Measurements from ENCODE around the gene GRAPL.
"Not testable (repeated sequence)": the region's sequence is repeated elsewhere in the genome, so short reads cannot be mapped to it uniquely, and the experiment has no call there.

GRAPL gene

DNA sequence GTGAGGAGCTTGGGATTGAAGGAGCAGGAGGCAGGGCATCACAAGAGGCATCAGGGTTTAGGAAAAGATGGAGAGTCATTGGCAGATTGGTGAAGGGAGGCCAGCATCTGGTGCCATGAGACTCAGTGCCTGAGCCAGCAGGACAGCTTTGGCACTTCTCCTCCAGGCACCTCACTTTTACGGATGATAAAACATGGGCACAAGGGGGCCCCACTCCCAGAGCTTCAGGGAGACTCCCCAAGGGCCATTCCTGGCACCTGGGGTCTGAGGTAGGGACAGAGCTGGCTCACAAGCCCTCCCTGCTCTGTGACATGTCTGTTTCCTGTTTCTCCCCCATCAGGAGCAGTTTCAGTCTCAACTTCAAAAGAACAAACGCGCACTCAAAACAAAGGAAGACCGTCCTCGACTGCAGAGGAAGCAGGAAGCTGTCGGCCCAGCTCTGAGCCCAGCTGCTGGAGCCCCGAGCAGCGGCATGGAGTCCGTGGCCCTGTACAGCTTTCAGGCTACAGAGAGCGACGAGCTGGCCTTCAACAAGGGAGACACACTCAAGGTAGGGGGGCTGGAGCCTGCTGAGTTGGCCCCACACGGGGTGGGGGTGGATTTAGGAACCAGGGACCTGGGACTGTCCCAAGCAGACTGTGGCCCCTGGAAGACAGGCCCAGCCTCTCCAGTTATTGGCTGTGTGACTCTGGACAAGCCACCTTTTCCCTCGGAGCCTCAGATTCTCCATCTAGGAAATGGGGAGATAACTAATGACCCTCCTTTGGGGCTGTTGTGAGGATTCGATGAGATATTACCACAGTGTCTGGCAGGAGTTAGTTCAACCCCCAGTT is at the start of gene GRAPL:
Gene GRAPL, plus strand, starts transcription at position 442 of the 833 bp plus-strand sequence. Its CDS starts 31 bp downstream, at position 473.
- DNase-seq = not testable (repeated sequence)

GRCh38 chr17:19088804-19089685 is 38.3 kb upstream of the GRAPL start:
- not testable (repeated sequence) for DNase-seq

DNA sequence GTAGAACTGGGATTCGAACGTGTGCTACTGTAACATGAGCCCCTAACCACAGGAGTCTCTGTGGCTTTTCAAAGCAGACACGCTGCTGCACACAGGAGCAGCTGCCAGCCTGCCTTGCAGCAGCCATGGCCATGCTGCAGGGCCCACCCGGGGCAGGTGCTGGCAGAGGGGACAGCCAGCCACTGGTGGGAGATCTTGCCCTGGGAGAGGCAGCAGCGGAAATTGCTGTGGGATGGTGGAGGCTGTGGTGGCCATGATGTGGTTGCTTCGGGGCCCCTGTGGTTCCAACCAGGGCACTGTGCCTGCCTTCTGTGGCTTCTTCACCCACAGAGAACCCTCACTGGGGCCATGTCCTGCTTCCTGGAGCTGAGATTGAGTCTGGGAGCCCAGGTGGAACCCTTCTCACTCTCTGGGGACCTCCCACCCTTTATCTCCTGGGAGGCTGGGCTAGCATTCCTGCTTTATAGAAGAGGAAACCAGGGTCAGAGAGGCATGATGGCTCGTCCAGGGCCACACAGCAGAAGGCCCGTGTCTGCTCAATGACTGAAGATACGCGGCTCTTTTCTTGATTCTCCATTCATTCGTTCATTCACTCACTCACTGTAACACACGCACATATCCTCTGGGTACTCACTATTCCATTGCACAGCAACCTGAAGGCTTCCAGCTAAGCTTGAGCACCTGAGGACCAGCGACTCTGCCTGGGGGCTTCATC is 37.2 kb upstream of the GRAPL start:
- not testable (repeated sequence) for DNase-seq

GRCh38 chr17:19092737-19093683 is 34.4 kb upstream of the GRAPL start:
- not testable (repeated sequence) for DNase-seq

DNA sequence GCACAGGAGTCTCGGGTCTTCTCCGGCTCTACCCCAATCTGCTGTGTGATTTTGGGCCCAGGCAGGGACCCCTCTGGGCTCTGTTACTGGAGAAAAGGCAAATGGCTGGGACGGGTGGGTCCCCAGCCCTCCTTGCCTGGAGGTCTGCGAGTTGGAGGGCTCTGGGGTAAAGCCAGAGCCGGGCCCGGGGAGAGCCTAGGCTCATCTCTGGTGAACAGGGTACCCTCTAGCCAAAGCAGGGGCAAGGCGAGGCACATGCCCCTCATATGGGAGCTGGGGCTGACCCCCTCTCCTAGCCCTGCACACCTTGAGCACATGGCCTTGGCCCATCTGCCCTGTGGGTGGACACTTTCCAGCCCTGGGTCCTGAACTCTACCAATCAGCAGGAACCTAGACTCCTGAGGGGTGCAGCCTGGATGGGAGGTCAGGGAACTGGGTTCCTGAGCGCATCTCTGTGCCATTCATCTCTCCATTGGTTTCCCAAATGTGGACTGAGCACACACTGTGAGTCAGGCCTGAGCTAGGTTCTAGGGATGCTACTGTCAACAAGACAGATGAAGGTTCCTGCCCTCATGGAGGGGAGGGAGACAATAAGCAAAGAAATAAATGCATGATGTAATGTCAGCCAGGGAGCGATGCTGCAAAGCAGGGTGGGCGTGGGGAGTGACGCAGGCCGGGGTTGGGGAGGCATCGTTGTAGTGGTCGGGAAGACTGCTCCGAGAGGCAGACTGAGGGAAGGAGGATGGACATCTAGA is 33.5 kb upstream of the GRAPL start:
- not testable (repeated sequence) for DNase-seq

DNA sequence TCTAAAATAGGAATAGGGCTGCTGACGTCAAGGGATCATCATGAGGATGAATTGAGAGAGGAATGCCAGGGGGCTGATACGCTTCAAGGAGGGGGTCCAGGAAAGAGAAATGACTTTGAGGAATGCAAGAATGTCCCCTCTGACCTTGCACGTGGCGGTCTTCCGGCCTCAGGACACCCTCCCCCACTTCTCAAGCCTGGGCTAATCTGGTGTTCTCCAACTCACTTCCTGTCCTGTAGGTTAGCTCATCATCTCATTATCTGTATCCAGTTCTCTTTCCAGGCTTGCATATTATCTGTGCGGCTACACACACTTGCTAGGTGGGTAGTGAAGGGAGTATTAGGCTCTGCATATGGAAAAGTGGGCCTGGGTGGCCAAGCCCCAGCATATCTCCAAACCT is 18.9 kb upstream of the GRAPL start:
- not testable (repeated sequence) for DNase-seq

DNA sequence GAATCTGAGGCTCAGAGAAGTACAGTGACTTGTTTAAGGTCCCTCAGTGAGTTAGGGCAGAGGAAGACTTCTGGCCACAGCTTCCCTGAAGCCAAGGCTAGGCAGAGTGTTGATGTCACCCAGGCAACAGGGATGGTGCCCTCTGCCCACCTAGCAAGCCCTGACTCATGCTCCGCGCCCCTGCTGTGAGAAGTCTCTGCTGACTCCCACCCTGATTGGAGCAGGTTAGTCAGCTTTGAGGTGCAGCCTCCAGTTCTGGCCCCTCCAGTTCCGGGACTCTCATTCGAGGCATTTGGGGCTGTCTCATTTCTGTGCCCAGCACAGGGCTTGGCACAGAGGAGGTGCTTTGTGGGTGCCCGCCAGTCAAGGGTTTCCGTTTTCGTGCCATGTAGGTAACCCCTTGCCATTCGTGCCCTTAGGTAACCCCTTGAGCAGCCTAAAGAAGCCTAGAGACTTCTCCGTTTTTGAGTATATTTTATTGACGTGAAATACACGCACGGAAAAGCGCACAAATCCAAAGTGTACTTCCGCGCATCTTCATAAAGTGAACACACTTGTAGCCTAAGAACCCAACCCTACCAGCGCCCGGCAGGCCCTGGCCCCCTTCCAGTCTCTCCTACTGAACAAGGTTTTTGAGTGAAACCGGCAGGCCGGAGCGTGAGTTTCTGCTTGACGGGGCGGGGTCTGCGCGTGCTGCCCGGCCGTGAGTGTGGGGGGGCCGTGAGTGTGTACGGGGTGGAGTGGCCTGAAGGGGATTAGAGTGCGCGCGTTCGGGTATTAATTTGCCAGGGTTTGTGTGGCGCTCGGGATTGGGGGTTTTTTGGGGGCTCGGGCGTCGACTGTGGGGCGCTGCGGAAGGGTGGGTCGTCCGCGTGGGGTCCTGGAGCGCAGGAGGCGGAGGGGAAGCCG is 16.9 kb upstream of the GRAPL start:
- not testable (repeated sequence) for DNase-seq

DNA sequence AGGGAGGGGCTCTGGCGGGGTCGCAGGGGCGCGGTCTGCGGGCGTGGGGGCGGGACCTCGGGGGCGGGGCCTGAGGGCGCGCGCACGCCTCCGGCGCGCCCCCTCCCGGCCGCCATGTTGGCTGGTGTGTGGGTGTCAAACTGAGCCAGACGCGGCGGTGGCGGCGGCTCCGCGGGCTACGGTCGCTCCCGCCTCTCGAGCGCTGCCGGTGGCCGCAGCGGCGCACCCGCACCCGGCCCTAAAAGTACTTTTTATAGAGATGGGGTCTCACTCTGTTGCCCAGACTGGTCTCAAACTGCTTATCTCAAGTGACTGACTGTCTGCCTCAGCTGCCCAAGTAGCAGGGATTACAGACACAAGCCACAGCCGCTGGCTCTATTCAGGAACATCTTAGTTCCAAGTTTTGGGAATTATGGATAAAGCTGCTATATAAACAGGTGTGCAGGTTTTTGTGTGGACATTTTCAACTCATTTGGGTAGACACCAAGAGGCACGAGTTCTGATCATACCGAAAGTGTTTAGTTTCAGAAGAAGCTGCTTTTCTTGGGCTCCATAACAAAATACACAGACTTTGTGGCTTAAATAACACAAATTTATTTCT is 16.2 kb upstream of the GRAPL start:
- not testable (repeated sequence) for DNase-seq

GRCh38 chr17:19111801-19112458 is 15.5 kb upstream of the GRAPL start:
- DNase-seq = not testable (repeated sequence)

DNA sequence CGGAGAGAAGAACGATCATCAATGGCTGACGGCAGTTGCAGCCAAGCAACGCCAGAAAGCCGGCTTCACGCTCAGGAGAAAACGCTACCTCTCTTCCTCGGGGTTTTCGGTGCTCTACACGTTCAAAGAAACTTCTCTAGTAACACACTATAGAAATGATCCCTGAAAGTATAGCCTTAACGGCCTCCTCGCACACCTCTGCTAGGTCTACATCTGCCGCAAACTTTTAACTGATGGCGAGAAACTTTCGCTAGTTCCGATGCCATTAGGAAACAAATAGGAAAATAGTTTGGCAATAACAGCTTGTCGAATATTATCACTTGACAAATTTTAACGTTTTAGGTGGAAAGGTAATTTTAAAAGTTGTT is 14.9 kb upstream of the GRAPL start:
- not testable (repeated sequence) for DNase-seq

- not testable (repeated sequence) for DNase-seq
These were observed 8.7 kb upstream of the GRAPL start for GRCh38 chr17:19118695-19119094.

GRCh38 chr17:19125289-19125688 is 2.1 kb upstream of the GRAPL start:
- not testable (repeated sequence) for DNase-seq

DNA sequence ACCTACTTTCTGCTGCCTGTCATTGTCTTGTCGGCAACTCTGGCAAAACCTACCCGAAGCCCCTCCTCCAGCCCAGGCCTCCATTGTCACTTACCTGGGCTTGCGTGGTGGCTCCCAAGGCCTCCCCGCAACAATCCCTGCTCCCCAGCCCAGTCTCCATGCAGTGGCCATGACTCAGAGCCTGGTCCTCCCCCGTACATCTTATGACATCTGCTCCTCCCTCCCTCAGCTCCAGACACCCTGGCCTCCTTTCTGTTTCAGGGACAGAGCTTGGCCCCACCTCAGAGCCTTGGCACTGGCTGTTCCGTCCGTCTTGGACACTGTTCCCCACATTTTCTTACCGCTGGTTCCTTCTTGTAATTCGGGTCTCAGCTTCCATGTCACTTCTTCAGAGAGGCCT is 2.1 kb downstream of the GRAPL start:
- DNase-seq = not testable (repeated sequence)

DNA sequence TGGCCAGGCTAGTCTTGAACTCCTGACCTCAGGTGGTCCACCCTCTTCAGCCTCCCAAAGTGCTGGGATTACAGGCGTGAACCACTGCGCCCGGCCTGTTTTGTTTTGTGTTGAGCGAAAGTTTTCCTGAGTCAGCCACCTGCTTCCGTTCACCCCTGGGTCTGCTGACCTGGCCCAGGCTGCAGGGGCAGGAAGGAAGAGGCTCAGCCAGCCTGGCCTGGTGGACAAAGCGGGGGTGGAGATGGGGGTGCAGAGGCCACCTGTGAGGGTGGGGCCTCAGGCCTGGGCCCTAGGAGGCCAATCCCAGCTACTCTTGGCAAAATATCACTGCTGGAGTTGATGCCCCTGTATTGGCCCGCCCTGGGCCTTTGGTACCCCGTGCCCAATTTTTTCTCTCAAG is 3.7 kb downstream of the GRAPL start:
- DNase-seq = not testable (repeated sequence)

DNA sequence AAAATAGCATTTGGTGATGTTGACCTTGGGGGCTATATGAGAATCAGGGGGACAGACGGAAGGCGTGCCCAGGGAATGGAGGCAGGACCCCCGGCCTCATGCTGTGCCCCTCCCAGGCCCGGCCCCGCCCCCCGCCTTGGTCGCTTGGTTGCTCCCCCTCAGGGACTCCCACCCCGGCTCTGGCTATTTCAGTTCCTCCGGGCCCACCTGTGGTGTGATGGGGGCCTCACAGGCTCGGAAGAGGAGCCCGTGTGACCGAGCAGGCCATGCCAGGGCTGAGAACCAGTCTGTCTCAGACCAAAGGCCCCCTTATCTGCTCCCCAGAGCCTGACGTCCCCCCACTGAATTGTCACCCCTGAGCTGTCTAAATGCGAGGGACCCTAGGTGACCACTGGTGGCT is 4.4 kb downstream of the GRAPL start:
- not testable (repeated sequence) for DNase-seq

- not testable (repeated sequence) for DNase-seq
These were observed 6.4 kb downstream of the GRAPL start for GRCh38 chr17:19133793-19134192.

DNA sequence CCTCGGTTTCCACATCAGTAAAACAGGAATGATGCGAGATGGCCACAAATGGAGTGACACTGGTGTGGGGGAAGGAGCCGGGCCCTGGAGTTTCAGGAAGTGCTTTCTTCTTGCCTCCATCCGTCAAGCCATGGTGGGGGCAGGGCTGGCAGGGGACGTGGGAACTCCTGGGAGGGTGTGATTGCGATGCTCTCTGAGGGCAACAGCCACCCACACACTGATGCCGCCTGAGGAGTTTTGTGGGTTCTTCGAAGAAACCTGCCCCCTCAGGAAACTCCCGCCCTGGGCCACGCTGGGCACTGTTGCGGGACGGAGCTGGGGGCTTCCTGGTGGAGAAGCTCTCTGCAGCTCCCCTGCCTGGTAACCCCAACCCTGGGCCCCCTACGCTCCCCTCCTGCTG is 8.0 kb downstream of the GRAPL start:
- not testable (repeated sequence) for DNase-seq

- not testable (repeated sequence) for DNase-seq
These were observed 8.7 kb downstream of the GRAPL start for GRCh38 chr17:19136138-19136537.

- DNase-seq = not testable (repeated sequence)
These were observed 9.2 kb downstream of the GRAPL start for GRCh38 chr17:19136605-19137004.

Data from NCI-H2227 treated with DMSO at 0.1 percent for 48 hours (cell line).